NK-92 (cell line): ENCODE measurements around the gene POLR1F.
"Not testable (repeated sequence)": the region's sequence is repeated elsewhere in the genome, so short reads cannot be mapped to it uniquely, and the experiment has no call there.

ENCODE experiments used
- DNase-seq: peaks from one replicate; lab custom pipeline; 2025; ENCODE audit not compliant: unreplicated experiment; lab: John Stamatoyannopoulos, UW

The POLR1F gene

GRCh38 chr7:19708397-19709248 is at the start of gene POLR1F:
TSS of gene POLR1F (minus strand) at chr7:19709037. CDS start at chr7:19709016, 21 bp downstream.
- peak; percentile 26 for DNase-seq

- DNase-seq, result no peak
Measured at GRCh38 chr7:19754521-19755116, 45.8 kb upstream of the POLR1F start.

GRCh38 chr7:19752020-19752419 is 43.2 kb upstream of the POLR1F start:
- DNase-seq, result no peak

- DNase-seq, result no peak
Measured at GRCh38 chr7:19749658-19750057, 40.8 kb upstream of the POLR1F start.

GRCh38 chr7:19747740-19748339 is 39.0 kb upstream of the POLR1F start:
- DNase-seq, result no peak

- no peak for DNase-seq
Measured at GRCh38 chr7:19744075-19744474, 35.2 kb upstream of the POLR1F start.

GRCh38 chr7:19728716-19729115 is 19.9 kb upstream of the POLR1F start:
- no peak for DNase-seq

GRCh38 chr7:19725770-19726169 is 16.9 kb upstream of the POLR1F start:
- no peak for DNase-seq

GRCh38 chr7:19715499-19715898 is 6.7 kb upstream of the POLR1F start:
- DNase-seq, result no peak

- DNase-seq, result no peak
Measured at GRCh38 chr7:19713676-19714075, 4.8 kb upstream of the POLR1F start.

GRCh38 chr7:19709249-19709578 is 377 bp upstream of the POLR1F start:
- DNase-seq, result no peak

- DNase-seq, result no peak
Measured at GRCh38 chr7:19707240-19707639, 1.6 kb downstream of the POLR1F start.

- DNase-seq, result no peak
Measured at GRCh38 chr7:19705663-19706062, 3.2 kb downstream of the POLR1F start.

GRCh38 chr7:19701471-19701870 is 7.4 kb downstream of the POLR1F start:
- no peak for DNase-seq

GRCh38 chr7:19700936-19701335 is 7.9 kb downstream of the POLR1F start:
- no peak for DNase-seq

GRCh38 chr7:19698331-19698730 is 10.5 kb downstream of the POLR1F start:
- no peak for DNase-seq

- no peak for DNase-seq
Measured at GRCh38 chr7:19696926-19697325, 11.9 kb downstream of the POLR1F start.

GRCh38 chr7:19692111-19692828 is 16.6 kb downstream of the POLR1F start:
- no peak for DNase-seq

GRCh38 chr7:19690736-19691135 is 18.1 kb downstream of the POLR1F start:
- no peak for DNase-seq

GRCh38 chr7:19689130-19689529 is 19.7 kb downstream of the POLR1F start:
- DNase-seq, result not testable (repeated sequence)

GRCh38 chr7:19681596-19681995 is 27.2 kb downstream of the POLR1F start:
- no peak for DNase-seq

- no peak for DNase-seq
Measured at GRCh38 chr7:19677180-19677579, 31.7 kb downstream of the POLR1F start.
